Gastroesophageal sphincter (tissue), 3 donors: ENCODE data around the gene PARM1.

Experiments used
- EP300 ChIP-seq: sonication (generic); formaldehyde crosslinking; IDR thresholded peaks from one replicate; pipeline ENCODE4 v1.6.1; 2017; ENCODE audit warnings: antibody characterized with exemption, mild to moderate bottlenecking
- POLR2A ChIP-seq, 2 donors: fragments of 450-650 bp; IDR thresholded peaks; one replicate each; pipeline ENCODE4 v1.6.1; 2017; ENCODE audit warnings: antibody characterized with exemption in 2 of 2, mild to moderate bottlenecking in 2 of 2, moderate library complexity in 1 of 2
- TF ChIP-seq, protein P1 (sequence below), 4 experiments: fragments of 200-600 bp in 2 of 4; fragments of 450-650 bp in 2 of 4; sonication (generic) in 1 of 4; IDR thresholded peaks; one replicate each; pipeline ENCODE4 v1.5.1; 2017 to 2019; ENCODE audit warnings: antibody characterized with exemption in 4 of 4, mild to moderate bottlenecking in 2 of 4, moderate library complexity in 2 of 4

- TF ChIP-seq, protein P1, sequence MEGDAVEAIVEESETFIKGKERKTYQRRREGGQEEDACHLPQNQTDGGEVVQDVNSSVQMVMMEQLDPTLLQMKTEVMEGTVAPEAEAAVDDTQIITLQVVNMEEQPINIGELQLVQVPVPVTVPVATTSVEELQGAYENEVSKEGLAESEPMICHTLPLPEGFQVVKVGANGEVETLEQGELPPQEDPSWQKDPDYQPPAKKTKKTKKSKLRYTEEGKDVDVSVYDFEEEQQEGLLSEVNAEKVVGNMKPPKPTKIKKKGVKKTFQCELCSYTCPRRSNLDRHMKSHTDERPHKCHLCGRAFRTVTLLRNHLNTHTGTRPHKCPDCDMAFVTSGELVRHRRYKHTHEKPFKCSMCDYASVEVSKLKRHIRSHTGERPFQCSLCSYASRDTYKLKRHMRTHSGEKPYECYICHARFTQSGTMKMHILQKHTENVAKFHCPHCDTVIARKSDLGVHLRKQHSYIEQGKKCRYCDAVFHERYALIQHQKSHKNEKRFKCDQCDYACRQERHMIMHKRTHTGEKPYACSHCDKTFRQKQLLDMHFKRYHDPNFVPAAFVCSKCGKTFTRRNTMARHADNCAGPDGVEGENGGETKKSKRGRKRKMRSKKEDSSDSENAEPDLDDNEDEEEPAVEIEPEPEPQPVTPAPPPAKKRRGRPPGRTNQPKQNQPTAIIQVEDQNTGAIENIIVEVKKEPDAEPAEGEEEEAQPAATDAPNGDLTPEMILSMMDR (IDR thresholded peaks at IDR 0.05) = no peak
- TF ChIP-seq EP300 (no peak), POLR2A (IDR thresholded peaks at IDR 0.05) (no peak)
Observed at GRCh38 chr4:74969507-74970474, 36.9 kb downstream of the PARM1 start.
